Adrenal gland (tissue), 12 donors: ENCODE measurements around the gene KIF26B. TPM values are rescaled to one million over a fixed set of nuclear protein-coding genes. Genes with fewer than 3 reads are reported as not detected.

Experiments
- DNase-seq, 7 donors: peaks; one replicate each; pipeline ENCODE4 v3.0.0-alpha.2; 2019 to 2020
- H3K27ac ChIP-seq, 5 donors: fragments of 200-600 bp; sonication (generic) in 4 of 5; 1 replicate in 3 of 5; 2 replicates in 2 of 5; pipeline versions ENCODE4 v1.5.1 to v1.8.0; 2016 to 2020; ENCODE audit warnings: mild to moderate bottlenecking in 1 of 5
- H3K27me3 ChIP-seq: fragments of 200-600 bp; 2 replicates; pipeline ENCODE4 v1.8.0; 2021
- H3K36me3 ChIP-seq, 2 donors: fragments of 200-600 bp; replicated peaks in 1 of 2; 1 replicate in 1 of 2; 2 replicates in 1 of 2; pipeline versions ENCODE4 v1.5.1 to v1.8.0; 2018 to 2022
- H3K4me1 ChIP-seq, 2 donors: fragments of 200-600 bp; replicated peaks in 1 of 2; 1 replicate in 1 of 2; 2 replicates in 1 of 2; pipeline versions ENCODE4 v1.5.1 to v1.8.0; 2018 to 2021
- H3K4me3 ChIP-seq, 4 donors: fragments of 200-600 bp; sonication (generic) in 3 of 4; one replicate each; pipeline ENCODE4 v1.5.1; 2016 to 2018
- H3K9me3 ChIP-seq, 3 donors: fragments of 200-600 bp; sonication (generic) in 1 of 3; replicated peaks in 1 of 3; 1 replicate in 2 of 3; 2 replicates in 1 of 3; pipeline versions ENCODE4 v1.5.1 to v1.8.0; 2016 to 2021
- POLR2A ChIP-seq, 2 donors: fragments of 450-650 bp; IDR thresholded peaks; one replicate each; pipeline ENCODE4 v1.6.1; 2017; ENCODE audit warnings: antibody characterized with exemption in 2 of 2, mild to moderate bottlenecking in 2 of 2, moderate library complexity in 1 of 2
- WGBS, 4 donors: extraction: QIAGEN DNeasy Blood & Tissue Kit in 2 of 4; methylation state at CpG; one replicate each; pipeline versions ENCODE4 v1.1.5 to v1.1.7; 2013 to 2017; 5-methylcytosine and 5-hydroxymethylcytosine counted together
- intact Hi-C, 2 donors: fragments of 100-400 bp; cut with DNase I; formaldehyde crosslinking; loops; one replicate each; pipeline versions ENCODE4 v1.14.1 to v1.15.0; 2022 to 2023
- polyA plus RNA-seq, 3 donors: library from polyadenylated mRNA; stranded (reverse); fragments of 200-250 nt in 2 of 3; fragments of 350-450 nt in 1 of 3; fragmentation: Illumina TruSeq in 1 of 3; extraction: RNeasy Lipid Tissue Mini Kit (QIAGEN cat#74804) in 1 of 3; gene quantifications; one replicate each; pipeline ENCODE4 v1.2.3, GENCODE V29; 2013 to 2014
- total RNA-seq, 9 donors: library from RNA; depleted of rRNA in 4 of 9; stranded (reverse); fragments of >200 nt in 4 of 9; fragments of 120-200 nt in 1 of 9; fragmentation: NEBNext Ultra II Directional in 1 of 9; extraction: Animal tissue kit (Norgen Biotek cat#: 25700) in 1 of 9; gene quantifications; one replicate each; pipeline versions ENCODE4 v1.1.0 to v1.2.4, GENCODE V29; 2013 to 2023
- TF ChIP-seq, protein P1 (sequence below), 6 experiments: fragments of 450-650 bp in 4 of 6; fragments of 200-600 bp in 2 of 6; sonication (generic) in 1 of 6; IDR thresholded peaks; 1 replicate in 5 of 6; 2 replicates in 1 of 6; pipeline versions ENCODE4 v1.5.1 to v1.8.0; 2016 to 2021; ENCODE audit warnings: antibody characterized with exemption in 6 of 6, mild to moderate bottlenecking in 2 of 6, moderate library complexity in 1 of 6
- donor health status: healthy with polysubstance abuse.
- donor health status: Bipolar disorder and iron deficiency.
- donor health status: DM: yes; HTN: yes; CAD: no.
- donor health status: DM: no; HTN: no; CAD: no.
- donor health status: DM: no; HTN: no; CAD: no.
- donor health status: DM: yes; HTN: yes; CAD: no.

The KIF26B gene
- total and polyA plus RNA-seq, 12 donors, result 0.20 to 4.6 (median 2.6) TPM

DNA sequence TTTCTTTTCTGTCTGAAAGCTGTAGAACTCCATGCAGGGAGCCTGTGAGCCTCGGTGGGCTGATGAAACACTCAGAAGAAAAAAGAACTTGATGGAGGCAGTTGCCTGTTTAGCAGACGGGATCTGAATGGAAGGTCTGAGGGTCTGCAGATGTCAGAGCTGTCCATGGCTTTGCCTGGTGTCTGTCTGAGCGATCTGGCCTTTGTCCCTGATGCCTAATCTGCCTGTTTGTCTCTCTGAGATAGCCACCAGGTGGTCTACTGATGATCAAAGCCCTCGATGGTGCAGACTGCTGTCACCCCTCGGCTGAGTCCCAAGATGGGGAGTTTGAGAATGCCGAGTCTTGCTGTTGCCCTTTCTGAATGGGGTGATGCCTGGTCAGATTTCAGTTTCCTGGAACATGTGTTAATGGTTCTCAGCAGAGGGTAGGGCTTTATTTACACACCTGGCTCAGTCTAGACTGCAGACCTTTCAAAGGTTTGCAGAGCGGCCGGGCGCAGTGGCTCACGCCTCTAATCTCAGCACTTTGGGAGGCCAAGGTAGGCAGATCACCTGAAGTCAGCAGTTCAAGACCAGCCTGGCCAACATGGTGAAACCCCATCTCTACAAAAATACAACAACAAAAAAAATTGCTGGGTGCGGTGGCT is 90.4 kb downstream of the KIF26B start:
- intact Hi-C loops, result no loop called here
- 75 to 92% (median 83%) methylated on average over 8 to 11 of the region's 11 CpGs for WGBS, 4 donors
- TF ChIP-seq POLR2A (IDR thresholded peaks at IDR 0.05), result no peak
- TF ChIP-seq, protein P1, sequence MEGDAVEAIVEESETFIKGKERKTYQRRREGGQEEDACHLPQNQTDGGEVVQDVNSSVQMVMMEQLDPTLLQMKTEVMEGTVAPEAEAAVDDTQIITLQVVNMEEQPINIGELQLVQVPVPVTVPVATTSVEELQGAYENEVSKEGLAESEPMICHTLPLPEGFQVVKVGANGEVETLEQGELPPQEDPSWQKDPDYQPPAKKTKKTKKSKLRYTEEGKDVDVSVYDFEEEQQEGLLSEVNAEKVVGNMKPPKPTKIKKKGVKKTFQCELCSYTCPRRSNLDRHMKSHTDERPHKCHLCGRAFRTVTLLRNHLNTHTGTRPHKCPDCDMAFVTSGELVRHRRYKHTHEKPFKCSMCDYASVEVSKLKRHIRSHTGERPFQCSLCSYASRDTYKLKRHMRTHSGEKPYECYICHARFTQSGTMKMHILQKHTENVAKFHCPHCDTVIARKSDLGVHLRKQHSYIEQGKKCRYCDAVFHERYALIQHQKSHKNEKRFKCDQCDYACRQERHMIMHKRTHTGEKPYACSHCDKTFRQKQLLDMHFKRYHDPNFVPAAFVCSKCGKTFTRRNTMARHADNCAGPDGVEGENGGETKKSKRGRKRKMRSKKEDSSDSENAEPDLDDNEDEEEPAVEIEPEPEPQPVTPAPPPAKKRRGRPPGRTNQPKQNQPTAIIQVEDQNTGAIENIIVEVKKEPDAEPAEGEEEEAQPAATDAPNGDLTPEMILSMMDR (IDR thresholded peaks at IDR 0.05), result no peak
- no peaks in the 10 kb centered on the region for H3K27me3 ChIP-seq
- H3K36me3 ChIP-seq, result no peaks in the 10 kb centered on the region
- H3K4me1 ChIP-seq, result no peaks in the 10 kb centered on the region
- H3K27ac ChIP-seq, result no peak overlapping the region
- H3K4me3 ChIP-seq, result no peak overlapping the region
- no peaks in the 10 kb centered on the region for H3K9me3 ChIP-seq
- no peak for DNase-seq

DNA sequence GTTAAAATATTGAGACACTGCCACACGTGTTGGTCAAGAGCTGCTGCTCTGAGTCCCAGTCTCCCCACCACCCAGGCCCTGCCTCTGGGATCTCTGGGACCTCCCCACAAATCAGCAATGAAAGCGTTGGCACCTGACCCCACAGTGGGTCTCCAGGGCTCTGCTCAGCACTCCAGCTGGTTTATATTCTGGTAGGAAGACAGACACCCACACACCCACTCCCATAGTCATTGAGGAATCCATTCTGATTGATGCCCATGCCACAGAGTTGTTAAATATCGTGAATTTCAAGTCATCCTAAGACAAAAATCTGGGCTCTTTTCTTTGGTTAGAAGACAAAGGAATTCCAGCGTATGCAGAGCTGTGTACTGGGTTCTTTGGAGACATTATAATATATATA is 91.6 kb downstream of the KIF26B start:
- Histone ChIP-seq H3K4me3 (no peak overlapping the region), H3K9me3 (peaks cover 0 to 4% (median 0%) of the 10 kb centered on the region in 3 donors), H3K4me1 (no peaks in the 10 kb centered on the region), H3K27ac (no peak overlapping the region), H3K27me3 (no peaks in the 10 kb centered on the region), H3K36me3 (no peaks in the 10 kb centered on the region)
- intact Hi-C loops, result no loop called here
- no peak for TF ChIP-seq POLR2A (IDR thresholded peaks at IDR 0.05)
- TF ChIP-seq, protein P1 (IDR thresholded peaks at IDR 0.05), result no peak
- no peak for DNase-seq
- WGBS, 4 donors, result 55 to 67% (median 61%) methylated on average over 3 to 4 of the region's 4 CpGs

DNA sequence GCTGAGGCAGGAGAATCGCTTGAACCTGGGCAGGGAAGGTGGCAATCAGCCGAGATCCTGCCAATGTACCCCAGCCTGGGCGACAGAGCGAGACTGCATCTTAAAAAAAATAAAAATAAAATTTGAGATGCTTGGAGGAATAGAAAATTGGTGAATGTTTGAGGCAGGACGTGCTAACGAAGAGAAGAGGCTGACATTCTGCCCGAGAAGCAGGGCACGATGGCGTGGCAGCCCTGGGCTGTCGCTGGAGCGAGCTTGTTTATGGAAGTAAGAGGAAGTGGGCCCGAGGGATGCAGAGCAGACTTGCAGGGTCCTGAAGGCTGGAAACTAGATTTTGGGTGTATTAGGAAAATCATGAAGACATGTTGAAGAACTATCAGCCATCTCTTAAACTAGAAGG is 92.6 kb downstream of the KIF26B start:
- no peaks in the 10 kb centered on the region for H3K36me3 ChIP-seq
- intact Hi-C loops, result no loop called here
- H3K9me3 ChIP-seq, result peaks cover 0 to 4% (median 0%) of the 10 kb centered on the region in 3 donors
- 84 to 92% (median 88%) methylated on average over 12 of the region's 12 CpGs for WGBS, 4 donors
- H3K27me3 ChIP-seq, result no peaks in the 10 kb centered on the region
- TF ChIP-seq POLR2A (IDR thresholded peaks at IDR 0.05), result no peak
- TF ChIP-seq, protein P1 (IDR thresholded peaks at IDR 0.05), result no peak
- no peak overlapping the region for H3K27ac ChIP-seq
- H3K4me3 ChIP-seq, result no peak overlapping the region
- no peak for DNase-seq
- H3K4me1 ChIP-seq, result no peaks in the 10 kb centered on the region

DNA sequence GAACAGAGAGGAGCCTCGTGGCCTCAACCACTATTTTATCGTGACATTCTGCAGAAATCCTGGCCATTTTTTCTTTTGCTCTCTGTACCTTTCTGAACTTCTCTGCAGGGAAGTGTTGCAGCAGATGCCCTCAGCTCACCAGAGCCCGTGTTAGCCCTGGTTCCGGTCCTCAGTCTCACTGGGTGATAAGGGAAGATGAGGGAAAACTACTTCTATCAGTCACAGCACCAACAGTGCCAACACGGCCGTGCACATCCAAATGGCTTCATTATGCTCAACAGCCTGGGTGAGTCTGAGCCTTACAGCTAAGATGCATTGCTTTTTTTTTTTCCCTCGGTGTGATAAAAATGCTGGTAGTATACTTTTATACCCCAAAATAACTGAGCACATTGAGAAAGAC is 93.0 kb downstream of the KIF26B start:
- no peak overlapping the region for H3K27ac ChIP-seq
- no peak overlapping the region for H3K4me3 ChIP-seq
- no peak for DNase-seq
- TF ChIP-seq POLR2A (IDR thresholded peaks at IDR 0.05), result no peak
- TF ChIP-seq, protein P1 (IDR thresholded peaks at IDR 0.05), result no peak
- H3K27me3 ChIP-seq, result no peaks in the 10 kb centered on the region
- intact Hi-C loops, result no loop called here
- no peaks in the 10 kb centered on the region for H3K4me1 ChIP-seq
- peaks cover 0 to 4% (median 0%) of the 10 kb centered on the region in 3 donors for H3K9me3 ChIP-seq
- 70 to 75% (median 71%) methylated on average over 7 of the region's 7 CpGs for WGBS, 4 donors
- H3K36me3 ChIP-seq, result no peaks in the 10 kb centered on the region
